AG04450 (cell line): ENCODE data around the gene MED25. TPM values are rescaled to one million over a fixed set of nuclear protein-coding genes. Genes with fewer than 3 reads are reported as not detected.

Source experiments
- CTCF ChIA-PET: fragments of 300-600, 350-600 bp; formaldehyde crosslinking; extraction: SDS; loops from one replicate; lab custom pipeline; 2022; ENCODE audit warnings: antibody characterized with exemption, inconsistent platforms; lab: Charles Lee
- POLR2A ChIA-PET: fragments of 350-600 bp; formaldehyde crosslinking; extraction: SDS; loops from one replicate; lab custom pipeline; 2021; ENCODE audit warnings: antibody characterized with exemption, inconsistent platforms; lab: Yijun Ruan, JAX
- DNase-seq: peaks from one replicate; pipeline ENCODE4 v3.0.0-alpha.2; 2011; ENCODE audit warnings: low read depth, low spot score
- H3K27ac ChIP-seq: one replicate; pipeline ENCODE4 v1.5.1; 2012; ENCODE audit warnings: low read depth, low read length, control low read depth
- H3K27me3 ChIP-seq: one replicate; pipeline ENCODE4 v1.6.0; 2012; ENCODE audit warnings: low read length; ENCODE audit not compliant: control insufficient read depth, insufficient read depth
- H3K4me3 ChIP-seq: 2 replicates; pipeline ENCODE4 v1.5.1; 2011; ENCODE audit warnings: mild to moderate bottlenecking, low read depth, low read length, control low read depth
- H3K9me3 ChIP-seq: 2 replicates; pipeline ENCODE4 v1.5.1; 2012; ENCODE audit warnings: low read length; ENCODE audit not compliant: control insufficient read depth, insufficient read depth
- polyA plus RNA-seq: library from polyadenylated mRNA; depleted of rRNA; stranded (reverse); fragments of >200 nt; gene quantifications from 2 replicates; pipeline ENCODE4 v1.2.3, GENCODE V29; 2011
- TF ChIP-seq, protein P1 (sequence below): IDR thresholded peaks from 2 replicates; pipeline ENCODE4 v1.5.1; 2011; ENCODE audit warnings: low read depth, low read length, control low read depth, inconsistent platforms

The MED25 gene
- polyA plus RNA-seq, 1 experiment = 12.6 TPM

DNA sequence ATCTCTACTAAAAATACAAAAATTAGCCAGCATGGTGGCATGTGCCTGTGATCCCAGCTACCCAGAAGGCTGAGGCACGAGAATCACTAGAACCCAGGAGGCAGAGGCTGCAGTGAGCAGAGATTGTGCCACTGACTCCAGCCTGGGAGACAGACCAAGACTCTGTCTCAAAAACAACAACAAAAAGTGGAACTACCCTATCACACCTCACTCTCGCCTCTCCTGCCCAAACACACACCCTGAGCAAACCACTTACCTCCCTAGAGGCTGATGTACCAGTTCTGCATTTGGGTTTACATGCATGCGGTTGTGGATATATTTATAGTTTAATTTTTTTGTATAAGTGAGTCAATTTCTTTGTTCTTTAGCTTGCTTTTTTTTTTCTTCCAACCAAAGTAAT, 25.2 kb downstream of the MED25 start:
- Histone ChIP-seq H3K27me3 (no peaks in the 10 kb centered on the region), H3K4me3 (no peak overlapping the region), H3K27ac (no peak overlapping the region), H3K9me3 (no peaks in the 10 kb centered on the region; the same call in 1 of the 2 replicates)
- no peak for DNase-seq
- TF ChIP-seq, protein P1, sequence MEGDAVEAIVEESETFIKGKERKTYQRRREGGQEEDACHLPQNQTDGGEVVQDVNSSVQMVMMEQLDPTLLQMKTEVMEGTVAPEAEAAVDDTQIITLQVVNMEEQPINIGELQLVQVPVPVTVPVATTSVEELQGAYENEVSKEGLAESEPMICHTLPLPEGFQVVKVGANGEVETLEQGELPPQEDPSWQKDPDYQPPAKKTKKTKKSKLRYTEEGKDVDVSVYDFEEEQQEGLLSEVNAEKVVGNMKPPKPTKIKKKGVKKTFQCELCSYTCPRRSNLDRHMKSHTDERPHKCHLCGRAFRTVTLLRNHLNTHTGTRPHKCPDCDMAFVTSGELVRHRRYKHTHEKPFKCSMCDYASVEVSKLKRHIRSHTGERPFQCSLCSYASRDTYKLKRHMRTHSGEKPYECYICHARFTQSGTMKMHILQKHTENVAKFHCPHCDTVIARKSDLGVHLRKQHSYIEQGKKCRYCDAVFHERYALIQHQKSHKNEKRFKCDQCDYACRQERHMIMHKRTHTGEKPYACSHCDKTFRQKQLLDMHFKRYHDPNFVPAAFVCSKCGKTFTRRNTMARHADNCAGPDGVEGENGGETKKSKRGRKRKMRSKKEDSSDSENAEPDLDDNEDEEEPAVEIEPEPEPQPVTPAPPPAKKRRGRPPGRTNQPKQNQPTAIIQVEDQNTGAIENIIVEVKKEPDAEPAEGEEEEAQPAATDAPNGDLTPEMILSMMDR = no peak
- ChIA-PET POLR2A (interaction anchor here (0.7 kb wide), 1 partner anchor 84 kb away, joined by 6 read pairs; no protein-coding TSS in a partner anchor), CTCF (no interaction called here)

DNA sequence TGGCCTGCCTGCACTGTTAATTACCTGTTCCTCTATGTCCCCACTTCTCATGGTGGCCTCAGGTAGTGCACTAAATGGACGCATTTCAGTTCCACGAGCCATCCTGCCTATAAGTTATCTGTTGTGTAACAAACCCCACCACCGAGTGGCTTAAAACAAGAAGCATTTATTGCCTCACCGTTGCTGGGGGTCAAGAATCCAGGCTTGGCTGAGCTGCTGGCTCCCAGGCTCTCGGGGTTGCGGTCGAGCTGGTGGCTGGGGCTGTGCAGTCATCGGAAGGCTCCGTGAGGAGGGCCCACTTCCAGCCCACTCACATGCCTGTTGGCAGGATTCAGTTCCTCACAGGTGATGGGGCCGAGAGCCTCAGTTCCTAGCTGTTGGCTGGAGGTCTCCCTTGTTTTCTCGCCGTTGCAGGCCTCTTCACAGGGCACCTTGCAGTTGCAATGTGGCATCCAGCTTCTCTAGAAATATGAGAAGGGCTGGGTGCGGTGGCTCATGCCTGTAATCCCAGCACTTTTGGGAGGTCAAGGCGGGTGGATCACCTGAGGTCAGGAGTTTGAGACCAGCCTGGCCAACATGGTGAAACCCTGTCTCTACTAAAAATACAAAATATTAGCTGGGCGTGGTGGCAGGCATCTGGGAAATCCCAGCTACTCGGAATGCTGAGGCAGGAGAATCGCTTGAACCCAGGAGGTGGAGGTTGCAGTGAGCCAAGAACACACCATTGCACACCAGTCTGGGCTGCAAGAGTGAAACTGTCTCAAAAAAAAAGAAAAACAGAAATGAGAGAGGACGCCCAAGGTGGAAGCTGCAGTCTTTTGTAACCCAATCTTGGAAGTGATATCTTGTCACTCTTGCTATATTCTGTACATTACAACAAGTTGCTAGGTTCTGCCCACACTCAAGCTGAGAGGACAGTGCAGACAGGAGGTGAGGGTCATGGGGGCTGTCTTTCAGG, 26.3 kb downstream of the MED25 start:
- ChIA-PET CTCF (no interaction called here), POLR2A (no interaction called here)
- no peak overlapping the region for H3K27ac ChIP-seq
- TF ChIP-seq, protein P1 = no peak
- DNase-seq = no peak
- no peak overlapping the region for H3K4me3 ChIP-seq
- no peaks in the 10 kb centered on the region for H3K27me3 ChIP-seq
- H3K9me3 ChIP-seq = peaks cover 4% of the 10 kb centered on the region; the same call in 1 of the 2 replicates

DNA sequence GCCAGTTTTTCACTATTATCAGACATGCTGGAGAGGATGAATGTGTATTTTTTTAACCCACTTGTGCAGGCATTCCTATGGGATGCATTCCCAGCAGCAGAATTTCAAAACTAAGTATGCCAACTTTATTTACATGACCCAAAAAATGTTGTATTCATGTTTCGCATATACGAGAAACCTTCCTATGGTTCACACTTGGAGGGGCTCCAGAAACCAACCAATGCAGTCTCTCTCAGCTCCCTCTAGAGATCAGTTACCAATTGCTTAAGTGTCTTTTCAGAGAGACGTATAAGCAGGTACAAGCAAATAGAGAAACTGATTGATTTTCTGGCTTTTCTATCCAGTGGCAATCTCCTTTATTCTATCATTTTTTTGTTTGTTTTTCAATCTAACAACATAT, 27.3 kb downstream of the MED25 start:
- CTCF ChIA-PET = no interaction called here
- POLR2A ChIA-PET = no interaction called here
- Histone ChIP-seq H3K9me3 (peaks cover 6% of the 10 kb centered on the region; the same call in 1 of the 2 replicates), H3K27me3 (no peaks in the 10 kb centered on the region), H3K27ac (no peak overlapping the region), H3K4me3 (no peak overlapping the region)
- TF ChIP-seq, protein P1 = no peak
- no peak for DNase-seq

DNA sequence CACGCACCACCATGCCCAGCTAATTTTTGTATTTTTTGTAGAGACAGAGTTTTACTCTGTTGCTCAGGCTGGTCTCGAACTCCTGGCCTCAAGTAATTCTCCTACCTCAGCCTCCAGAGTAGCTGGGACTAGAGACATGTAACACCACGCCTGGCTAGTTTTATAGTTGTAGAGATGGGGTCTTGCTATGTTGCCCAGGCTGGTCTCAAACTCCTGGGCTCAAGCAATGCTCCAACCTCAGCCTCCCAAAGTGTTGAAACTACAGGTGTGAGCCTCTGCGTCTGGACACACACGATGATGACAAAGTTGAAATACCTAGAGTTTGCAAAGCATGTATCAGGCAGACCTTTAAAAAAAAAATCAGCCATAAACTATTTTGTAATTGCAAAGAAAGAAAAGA, 28.3 kb downstream of the MED25 start:
- Histone ChIP-seq H3K4me3 (no peak overlapping the region), H3K27me3 (no peaks in the 10 kb centered on the region), H3K27ac (no peak overlapping the region), H3K9me3 (peaks cover 6% of the 10 kb centered on the region)
- TF ChIP-seq, protein P1 = no peak
- no peak for DNase-seq
- POLR2A ChIA-PET = interaction anchor here (0.6 kb wide), 1 partner anchor 713 kb away, joined by 8 read pairs; no protein-coding TSS in a partner anchor
- CTCF ChIA-PET = no interaction called here
